ENCODE data around the gene SEMA3B.
A peak's percentile ranks its signal among the peaks of the same experiment; 100 is the strongest.
"Not testable (repeated sequence)": the region's sequence is repeated elsewhere in the genome, so short reads cannot be mapped to it uniquely, and the experiment has no call there.

Gene SEMA3B

GRCh38 chr3:50274371-50275104, 5.6 kb downstream of the SEMA3B start:
- peak; percentile 62 for DNase-seq

- DNase-seq: no peak
Observed at GRCh38 chr3:50275141-50275995, 6.4 kb downstream of the SEMA3B start.

- no peak for DNase-seq
Observed at GRCh38 chr3:50275996-50276761, 7.2 kb downstream of the SEMA3B start.

GRCh38 chr3:50276762-50277101, 7.8 kb downstream of the SEMA3B start:
- no peak for DNase-seq

- no peak for DNase-seq
Observed at GRCh38 chr3:50278123-50278879, 9.4 kb downstream of the SEMA3B start.

- DNase-seq: no peak
Observed at GRCh38 chr3:50278880-50279224, 9.9 kb downstream of the SEMA3B start, which contains the start of gene LSMEM2. LSMEM2 (plus strand) TSS chr3:50279087; CDS start chr3:50279114, 27 bp downstream.

GRCh38 chr3:50279255-50280016, 10.5 kb downstream of the SEMA3B start:
- no peak for DNase-seq

- not testable (repeated sequence) for DNase-seq
Observed at GRCh38 chr3:50284121-50284520, 15.2 kb downstream of the SEMA3B start.

- no peak for DNase-seq
Observed at GRCh38 chr3:50286322-50287227, 17.6 kb downstream of the SEMA3B start.

GRCh38 chr3:50287262-50287661, 18.3 kb downstream of the SEMA3B start:
- DNase-seq: no peak

- DNase-seq: no peak
Observed at GRCh38 chr3:50288387-50289007, 19.6 kb downstream of the SEMA3B start.

- no peak for DNase-seq
Observed at GRCh38 chr3:50289130-50289529, 20.2 kb downstream of the SEMA3B start.

- no peak for DNase-seq
Observed at GRCh38 chr3:50290161-50290641, 21.3 kb downstream of the SEMA3B start.

GRCh38 chr3:50292159-50293078, 23.5 kb downstream of the SEMA3B start, which contains the start of gene IFRD2:
IFRD2 (minus strand) TSS chr3:50292429; CDS start chr3:50292274, 155 bp downstream.
- peak; percentile 95 for DNase-seq

- no peak for DNase-seq
Observed at GRCh38 chr3:50293079-50293801, 24.3 kb downstream of the SEMA3B start.

- DNase-seq: no peak
Observed at GRCh38 chr3:50294089-50294488, 25.1 kb downstream of the SEMA3B start.

- no peak for DNase-seq
Observed at GRCh38 chr3:50294492-50295403, 25.8 kb downstream of the SEMA3B start.
